ENCODE results near the gene RPS5.
"Not testable (repeated sequence)": the region's sequence is repeated elsewhere in the genome, so short reads cannot be mapped to it uniquely, and the experiment has no call there.

The RPS5 gene

GRCh38 chr19:58356766-58357480, 30.1 kb upstream of the RPS5 start:
- DNase-seq = no peak

- no peak for DNase-seq
Measured at GRCh38 chr19:58357481-58358145, 29.5 kb upstream of the RPS5 start.

DNA sequence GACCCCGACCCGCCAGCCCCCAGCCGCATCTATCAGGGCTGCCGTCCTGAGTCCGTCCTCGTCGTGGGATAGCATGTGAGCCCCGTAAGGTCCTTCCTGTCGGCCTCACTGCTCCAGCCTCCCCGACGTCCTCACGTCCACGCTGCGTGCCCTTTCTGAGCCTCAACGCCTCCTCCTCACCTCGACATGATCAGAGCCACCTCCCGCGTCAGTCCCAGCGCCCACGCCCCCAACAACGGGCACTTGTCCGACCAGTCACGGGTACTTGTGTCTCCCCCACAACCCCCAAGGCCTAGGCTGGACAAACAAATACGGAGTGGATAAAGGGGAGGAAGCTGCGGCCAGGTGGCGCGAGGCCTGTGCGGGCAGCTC, 25.2 kb upstream of the RPS5 start:
- peak; percentile 59 to 68 for DNase-seq

DNA sequence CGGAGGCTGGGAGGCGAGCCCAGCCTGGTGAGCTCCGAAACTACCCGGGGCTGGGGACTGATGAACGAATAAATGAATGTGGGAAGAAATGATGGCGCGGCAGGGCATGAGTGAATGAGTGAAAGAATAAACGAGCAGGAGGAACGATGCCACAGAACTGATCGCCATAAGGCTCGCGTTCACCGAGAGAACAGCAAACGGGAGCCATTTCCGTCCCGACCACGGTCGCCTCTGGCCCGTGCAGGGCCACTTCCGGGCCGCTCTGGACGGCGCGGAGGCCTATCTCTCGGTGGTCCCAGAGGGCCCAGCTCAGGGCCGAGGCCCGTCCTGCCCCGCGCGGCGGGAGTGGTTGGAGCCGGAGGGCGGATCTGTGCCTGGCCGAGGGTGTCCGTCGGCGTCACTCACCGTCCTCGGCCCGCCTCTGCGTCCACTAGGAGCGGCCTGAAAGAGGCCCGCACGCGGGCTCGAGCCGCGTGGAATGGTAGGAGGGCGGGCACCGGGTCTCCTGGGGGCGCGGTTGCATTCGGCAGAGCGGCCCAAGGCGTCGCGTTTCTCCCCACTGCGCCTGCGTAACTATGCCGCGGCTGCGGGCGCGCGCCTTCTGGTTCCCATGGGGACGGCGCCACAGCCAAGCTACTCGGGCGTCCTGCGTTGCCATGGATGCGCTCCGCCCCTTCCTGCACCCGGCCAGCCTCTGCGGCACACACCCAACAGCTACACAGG, 24.6 kb upstream of the RPS5 start, which contains the start of gene ZNF497:
TSS of gene ZNF497 (minus strand) at position 480 of the 723 bp plus-strand sequence. CDS start 5,116 bp downstream, outside the sequence.
- DNase-seq = peak; percentile 98

- DNase-seq = no peak
Measured at GRCh38 chr19:58364146-58364545, 22.9 kb upstream of the RPS5 start.

DNA sequence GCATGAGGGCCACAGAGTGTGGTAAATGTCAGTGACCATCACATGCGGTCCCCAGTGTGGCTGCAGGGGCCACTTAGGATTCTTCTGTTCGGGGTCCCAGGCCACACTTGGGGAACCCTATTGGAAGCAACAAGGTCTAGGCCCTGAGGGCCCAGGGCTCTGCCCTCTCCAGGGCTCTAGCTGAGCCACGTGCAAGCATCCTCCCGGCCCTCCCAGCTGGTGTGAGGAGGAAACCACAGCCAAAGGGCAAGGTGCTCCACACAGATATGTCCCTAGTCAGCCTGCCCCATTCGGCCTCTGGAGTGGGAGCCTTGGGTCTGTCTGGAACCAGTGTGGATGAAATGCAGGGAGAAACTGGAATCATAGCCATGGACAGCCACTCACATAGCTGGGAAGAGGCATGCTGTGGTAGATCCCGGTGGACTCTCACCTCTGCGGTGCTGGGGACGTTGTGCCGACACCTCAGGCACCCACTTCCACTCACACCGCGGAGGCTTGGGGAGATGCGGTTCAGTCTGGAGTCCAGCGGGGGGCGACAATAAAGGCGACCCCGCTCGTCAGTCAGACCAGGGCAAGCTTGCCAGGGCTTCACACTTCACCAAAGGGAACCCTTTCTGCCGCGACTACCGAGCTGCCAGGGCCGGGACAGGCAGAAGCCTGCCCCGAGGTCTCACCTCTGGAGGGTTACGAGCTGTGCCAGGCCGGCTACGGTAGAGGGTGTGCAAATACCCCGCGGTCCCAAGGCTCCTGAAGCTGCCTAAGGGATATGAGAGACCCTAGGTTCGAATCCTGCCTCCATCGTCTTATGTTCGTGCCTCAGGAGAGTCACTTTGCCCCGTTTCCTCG, 20.3 kb upstream of the RPS5 start:
- DNase-seq = no peak

GRCh38 chr19:58367698-58368454, 19.2 kb upstream of the RPS5 start:
- no peak for DNase-seq

DNA sequence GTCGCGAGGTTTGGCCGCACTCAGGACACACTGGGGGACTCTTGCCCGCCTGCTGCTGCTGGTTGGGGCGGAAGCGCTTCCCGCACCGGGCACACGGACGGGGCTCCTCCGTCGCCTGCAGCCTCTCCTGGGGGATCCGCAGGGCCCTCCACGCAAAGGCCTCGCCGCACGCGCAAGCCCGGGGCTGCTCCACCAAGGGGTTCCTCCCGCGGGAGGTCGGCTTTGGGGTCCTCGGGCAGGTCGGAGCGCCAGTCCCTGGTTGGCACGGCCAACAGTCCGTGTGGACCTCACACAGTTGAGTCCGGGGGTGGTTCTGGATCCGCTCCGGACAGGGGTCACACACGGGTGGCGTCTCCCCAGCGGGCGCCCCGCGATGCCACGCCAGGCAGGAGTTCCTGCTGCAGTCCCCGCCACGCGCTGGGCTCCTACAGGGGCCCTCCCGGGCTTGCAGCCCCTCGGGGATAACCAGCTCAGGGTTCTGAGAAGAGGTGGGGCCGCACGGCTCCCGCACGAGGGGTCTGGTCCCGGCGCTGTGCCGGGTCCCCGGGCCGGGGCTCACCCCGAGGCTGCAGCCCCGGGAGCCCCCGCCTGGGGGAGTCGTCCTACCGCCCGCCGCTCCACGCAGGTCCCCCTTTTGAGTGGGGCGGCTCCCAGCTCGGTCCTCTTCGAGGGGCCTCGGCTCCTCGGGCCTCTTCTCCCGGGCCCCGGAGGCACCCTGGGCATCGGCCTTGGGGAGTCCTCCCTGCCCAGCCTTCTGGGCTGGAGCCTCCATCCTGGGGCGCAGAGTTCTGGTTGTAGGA, 18.3 kb upstream of the RPS5 start:
- no peak for DNase-seq

DNA sequence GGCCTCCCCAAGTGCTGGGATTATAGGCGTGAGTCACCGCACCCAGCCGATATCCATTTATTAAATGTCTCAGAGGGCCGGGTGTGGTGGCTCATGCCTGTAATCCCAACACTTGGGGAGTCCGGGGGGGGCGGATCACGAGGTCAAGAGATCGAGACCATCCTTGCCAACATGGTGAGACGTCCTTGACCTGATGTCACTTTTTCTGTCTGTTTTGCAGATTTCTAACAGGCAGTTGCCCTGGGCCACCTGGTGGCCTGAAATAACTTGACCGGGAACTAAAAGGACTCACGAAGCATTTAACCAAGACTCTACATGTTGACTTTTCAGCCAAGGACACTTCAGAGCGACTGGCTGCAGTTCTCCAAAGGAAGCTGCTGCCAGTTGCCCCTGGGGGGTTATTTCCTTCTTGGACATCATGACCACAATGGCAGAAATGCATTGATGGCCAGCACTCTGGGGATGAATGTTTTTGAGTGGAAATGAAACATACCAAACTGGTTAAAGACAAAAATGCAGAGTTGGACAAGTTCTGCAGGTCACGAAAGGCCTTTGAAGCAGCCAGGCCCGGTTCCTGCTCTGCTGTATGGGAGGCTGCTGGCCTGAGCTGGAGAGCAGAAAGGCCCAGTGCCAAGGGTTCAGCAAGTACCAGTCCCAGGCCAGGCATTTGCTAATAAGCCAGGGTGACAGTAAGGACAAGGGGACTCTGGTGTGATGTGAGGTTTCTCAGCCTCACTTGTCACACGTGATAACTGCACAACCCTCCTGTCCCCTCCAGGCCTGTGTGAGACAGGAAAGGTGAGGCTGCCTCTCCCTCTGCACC, 14.5 kb upstream of the RPS5 start:
- DNase-seq = no peak

DNA sequence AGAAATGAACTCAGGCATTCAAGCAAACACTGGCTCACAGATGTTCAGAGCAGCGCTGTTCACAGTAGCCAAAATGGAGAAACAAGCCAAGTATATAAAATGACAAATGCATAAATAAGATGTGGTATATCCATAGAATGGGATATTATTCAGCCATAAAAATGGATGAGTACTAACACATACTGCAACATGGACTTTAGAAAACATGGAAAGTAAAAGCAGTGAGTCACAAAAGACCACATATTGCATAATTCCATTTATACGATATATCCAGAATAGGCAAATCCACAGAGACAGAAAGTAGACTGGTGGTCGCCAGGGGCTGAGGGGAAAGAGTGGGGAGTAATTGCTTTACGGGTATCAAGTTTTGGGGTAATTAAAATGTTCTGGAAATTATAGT, 12.9 kb upstream of the RPS5 start:
- DNase-seq = no peak

DNA sequence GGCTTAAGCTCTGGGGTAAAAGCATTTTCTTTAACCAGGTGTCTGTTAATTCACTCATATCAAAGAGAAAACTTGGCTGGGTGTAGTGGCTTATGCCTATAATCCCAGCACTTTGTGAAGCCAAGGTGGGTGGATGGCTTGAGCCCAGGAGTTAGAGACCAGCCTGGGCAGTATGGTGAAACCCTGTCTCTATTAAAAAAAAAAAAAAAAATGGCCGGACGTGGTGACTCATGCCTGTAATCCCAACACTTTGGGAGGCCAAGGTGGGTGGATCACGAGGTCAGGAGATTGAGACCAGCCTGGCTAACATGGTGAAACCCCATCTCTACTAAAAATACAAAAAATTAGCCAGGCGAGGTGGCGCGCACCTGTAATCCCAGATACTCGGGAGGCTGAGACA, 10.3 kb upstream of the RPS5 start:
- DNase-seq = not testable (repeated sequence)

DNA sequence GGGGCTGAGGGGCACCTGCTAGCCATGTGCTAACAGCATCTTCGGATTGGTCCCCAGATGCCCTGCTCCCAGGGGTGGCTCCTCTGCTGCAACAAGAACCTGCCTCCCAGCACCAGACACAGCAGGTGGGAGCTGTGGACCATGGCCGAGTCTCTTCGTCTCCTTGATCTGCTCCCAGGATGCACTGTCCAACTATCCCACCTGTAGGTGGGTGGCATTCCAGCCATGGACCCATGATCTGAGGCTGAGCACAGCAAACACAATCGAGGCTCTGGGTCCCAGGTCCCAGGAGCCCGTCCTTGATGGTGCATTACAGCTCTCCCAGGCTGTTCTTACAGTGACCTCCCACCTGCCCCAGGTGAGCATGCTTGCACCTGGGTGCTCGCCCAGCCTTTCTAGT, 7.8 kb upstream of the RPS5 start:
- DNase-seq = no peak

DNA sequence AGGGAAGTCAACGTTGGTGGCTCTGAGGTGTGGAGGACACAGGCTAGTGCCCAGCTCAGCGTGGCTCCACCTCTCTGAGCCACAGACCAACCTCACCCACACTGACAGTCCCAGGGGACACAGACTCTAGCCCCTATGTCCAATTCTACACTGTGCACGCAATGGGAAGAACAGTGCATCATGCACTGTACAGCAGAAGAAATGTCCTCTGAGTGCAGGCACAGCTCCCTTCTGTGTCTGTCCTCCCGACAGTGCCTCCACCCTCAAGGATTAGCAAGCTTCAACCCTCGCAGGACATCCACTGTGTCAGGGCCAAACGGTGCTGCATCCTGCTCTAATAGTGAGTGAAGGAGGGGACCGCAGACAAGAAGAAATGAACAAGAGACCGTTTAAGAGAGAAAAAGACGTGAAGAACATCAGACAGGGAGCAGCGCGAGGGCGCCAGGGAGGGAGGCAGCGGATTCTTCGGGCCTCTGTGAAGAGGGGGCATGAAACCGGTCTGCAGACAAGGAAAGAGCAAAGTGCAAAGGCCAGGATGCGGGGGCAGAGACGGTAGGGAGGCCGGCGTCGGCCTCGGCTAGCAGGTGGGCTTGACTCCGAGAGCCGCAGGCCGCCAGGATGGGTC, 6.9 kb upstream of the RPS5 start:
- peak in 1 of 2 experiments; percentile 28 for DNase-seq

- DNase-seq = peak; percentile 95 to 97
Measured at GRCh38 chr19:58380662-58381459, 6.2 kb upstream of the RPS5 start, which contains the start of gene ZNF837. Gene ZNF837 (minus strand): TSS chr19:58381030. CDS start chr19:58369332, 11,698 bp downstream.

DNA sequence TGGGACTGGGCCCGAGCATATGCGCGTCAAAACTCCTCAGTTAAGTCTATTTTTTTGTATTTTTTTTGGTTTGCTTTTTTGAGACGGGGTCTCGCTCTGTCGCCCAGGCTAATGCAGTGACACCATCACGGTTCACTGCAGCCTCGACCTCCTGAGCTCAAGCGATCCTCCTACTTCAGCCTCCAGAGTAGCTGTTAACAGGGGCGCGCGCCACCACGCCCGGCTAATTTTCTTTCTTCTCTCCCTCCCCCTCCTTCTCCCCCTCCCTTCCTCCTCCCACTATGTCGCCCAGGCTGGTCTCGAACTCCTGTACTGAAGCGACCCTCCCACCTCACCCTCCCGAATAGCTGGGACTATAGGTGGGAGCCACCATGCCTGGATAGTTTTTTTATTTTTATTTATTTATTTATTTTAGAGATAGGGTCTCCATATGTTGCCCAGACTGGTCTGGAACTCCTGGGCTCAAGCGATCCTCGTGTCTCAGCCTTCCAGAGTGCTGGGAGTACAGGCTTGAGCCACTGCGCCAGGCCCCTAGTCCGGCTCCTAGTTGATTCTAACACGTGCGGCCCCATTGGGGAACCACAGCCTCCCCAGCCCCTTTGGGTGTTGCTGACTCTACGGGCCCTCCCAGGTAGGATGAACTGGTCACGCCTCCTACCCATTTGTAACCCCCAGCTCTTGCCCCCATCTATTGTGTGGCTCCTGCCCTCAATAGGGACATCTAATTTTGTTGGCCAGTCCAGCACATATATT, 5.4 kb upstream of the RPS5 start:
- DNase-seq = no peak

DNA sequence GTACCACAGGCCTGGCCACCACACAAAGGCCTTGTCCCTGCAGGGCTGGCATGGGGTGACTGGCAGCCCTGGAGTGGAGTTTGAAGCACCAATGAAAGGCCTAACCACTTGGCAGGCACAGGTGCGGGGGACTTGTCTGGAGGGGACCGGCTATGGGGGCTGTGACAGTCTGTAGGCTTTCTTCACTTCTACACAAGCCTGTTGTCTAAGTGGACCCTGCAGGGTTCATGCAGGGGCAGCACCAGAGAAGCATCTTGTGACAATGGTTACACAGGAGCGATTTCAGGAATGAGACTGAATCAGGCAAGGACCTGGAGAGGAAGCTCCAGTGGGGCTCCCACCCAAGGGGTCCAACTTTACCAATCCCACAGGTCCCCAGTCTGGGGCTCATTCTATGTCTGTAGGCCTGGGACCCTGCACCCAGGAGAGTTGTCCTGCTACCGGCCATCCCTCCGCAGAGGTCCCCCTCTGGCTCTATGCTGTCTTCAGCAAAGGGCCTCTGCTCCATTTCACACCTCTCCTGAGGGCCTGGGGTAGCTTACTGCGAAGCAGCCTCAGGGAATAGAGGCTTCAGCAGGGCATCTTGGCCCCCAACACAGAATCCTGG, 4.0 kb upstream of the RPS5 start:
- DNase-seq = no peak

DNA sequence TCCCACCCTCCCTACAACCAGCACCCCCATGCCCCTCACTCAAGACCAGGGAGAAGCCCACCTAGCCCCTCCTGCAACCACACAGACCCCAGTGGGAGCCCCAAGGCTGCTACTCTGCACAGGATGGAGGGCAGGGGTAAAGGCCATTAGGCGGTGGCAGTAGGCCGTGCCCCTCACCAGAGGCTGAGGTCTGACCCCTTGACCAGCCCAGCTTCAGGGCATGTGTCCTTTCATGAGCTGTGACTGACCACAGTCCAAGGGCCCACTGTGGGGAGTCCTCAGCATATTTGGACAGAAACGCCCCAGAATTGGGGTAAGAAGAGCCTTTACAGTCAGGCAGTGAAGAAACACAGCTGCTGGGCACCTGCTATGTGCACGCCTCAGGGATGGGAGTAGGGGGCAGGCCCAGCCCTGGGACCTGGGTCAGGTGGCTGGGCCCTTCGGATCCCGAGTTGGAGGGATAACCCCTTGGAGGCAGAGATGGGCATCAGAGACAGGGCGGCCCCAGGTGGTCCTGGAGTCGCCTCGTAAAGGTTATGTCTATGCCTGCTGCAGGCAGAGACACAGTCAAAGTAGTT, 1.7 kb upstream of the RPS5 start:
- DNase-seq = no peak
